Activated CD4-positive, alpha-beta memory T cell treated with anti-CD3 and anti-CD28 coated beads, Interleukin-2, amount 10 ng/mL, durations not matched to agents 7 days and 5 days (primary cell): ENCODE measurements around the gene CFI. TPM values are rescaled to one million over a fixed set of nuclear protein-coding genes. Genes with fewer than 3 reads are reported as not detected.

ENCODE experiments used
- CTCF ChIA-PET: fragments of 350-600 bp; sonication (Branson Sonifier 250); formaldehyde crosslinking; loops from one replicate; lab custom pipeline; 2021; ENCODE audit warnings: antibody characterized with exemption, inconsistent platforms; lab: Charles Lee
- POLR2A ChIA-PET: fragments of 350-600 bp; sonication (Branson Sonifier 250); formaldehyde crosslinking; loops from one replicate; lab custom pipeline; 2021; ENCODE audit warnings: antibody characterized with exemption; lab: Charles Lee
- DNase-seq: peaks from one replicate; pipeline ENCODE4 v3.0.0-alpha.2; 2020
- H3K27ac Mint-ChIP-seq: one replicate; pipeline ENCODE4 v1.8.0; 2021; ENCODE audit warnings: mild to moderate bottlenecking, mixed read lengths
- H3K27me3 Mint-ChIP-seq: one replicate; pipeline ENCODE4 v1.8.0; 2021; ENCODE audit warnings: mixed read lengths
- H3K36me3 Mint-ChIP-seq: one replicate; pipeline ENCODE4 v1.8.0; 2021; ENCODE audit warnings: low read depth, mixed read lengths
- H3K4me1 Mint-ChIP-seq: one replicate; pipeline ENCODE4 v1.8.0; 2021; ENCODE audit warnings: mixed read lengths
- H3K4me3 Mint-ChIP-seq: one replicate; pipeline ENCODE4 v1.8.0; 2021; ENCODE audit warnings: mild to moderate bottlenecking, mixed read lengths
- H3K9me3 Mint-ChIP-seq: one replicate; pipeline ENCODE4 v1.8.0; 2021; ENCODE audit warnings: mixed read lengths
- total RNA-seq, 2 experiments: library from RNA; stranded (reverse); gene quantifications; one replicate each; pipeline ENCODE4 v1.2.3, GENCODE V29; 2021

Gene CFI
- total RNA-seq, result under 1 TPM in 1 of 2 experiments, not detected in 1; 0.35 TPM

- Mint-ChIP-seq H3K27me3 (peaks cover 8% of the 10 kb centered on the region), H3K4me3 (no peak within 1 kb of the TSS), H3K4me1 (no peaks in the 10 kb centered on the region), H3K9me3 (no peaks in the 10 kb centered on the region), H3K27ac (no peak within 1 kb of the TSS), H3K36me3 (no peaks in the 10 kb centered on the region)
- CTCF ChIA-PET, result interaction anchor here (1.5 kb wide), 1 partner anchor 369 kb away, joined by 6 read pairs; the partner anchor contains the start of gene SEC24B
- no peak for DNase-seq
- POLR2A ChIA-PET, result no interaction called here
Observed at GRCh38 chr4:109801895-109802319, at the start of gene CFI. TSS of gene CFI (minus strand) at chr4:109801999. CDS start at chr4:109801971, 28 bp downstream.

DNA sequence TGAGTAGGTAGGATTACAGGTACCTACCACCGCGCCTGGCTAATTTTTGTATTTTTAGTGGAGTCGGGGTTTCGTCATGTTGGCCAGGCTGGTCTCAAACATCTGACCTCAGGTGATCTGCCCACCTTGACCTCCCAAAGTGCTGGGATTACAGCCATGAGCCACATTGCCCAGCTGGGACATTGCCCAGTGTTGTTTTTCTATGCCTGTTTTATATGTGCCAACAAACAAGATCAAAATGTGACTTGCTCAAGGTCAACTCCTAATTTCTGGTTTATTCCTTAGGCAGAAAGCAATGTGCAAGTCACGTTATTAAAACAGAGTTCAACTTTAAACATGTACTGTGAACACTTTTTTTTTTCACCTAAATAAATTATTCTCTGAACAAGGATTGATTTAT lies 48.8 kb upstream of the CFI start:
- Mint-ChIP-seq H3K4me1 (no peaks in the 10 kb centered on the region), H3K9me3 (no peaks in the 10 kb centered on the region), H3K4me3 (no peak overlapping the region), H3K36me3 (no peaks in the 10 kb centered on the region), H3K27ac (no peak overlapping the region), H3K27me3 (no peaks in the 10 kb centered on the region)
- DNase-seq, result no peak
- POLR2A ChIA-PET, result no interaction called here
- CTCF ChIA-PET, result no interaction called here

GRCh38 chr4:109848501-109848900 lies 46.7 kb upstream of the CFI start:
- Mint-ChIP-seq H3K36me3 (no peaks in the 10 kb centered on the region), H3K4me1 (no peaks in the 10 kb centered on the region), H3K9me3 (no peaks in the 10 kb centered on the region), H3K4me3 (no peak overlapping the region), H3K27me3 (no peaks in the 10 kb centered on the region), H3K27ac (no peak overlapping the region)
- no peak for DNase-seq
- CTCF ChIA-PET, result interaction anchor here (0.5 kb wide), 1 partner anchor 13 kb away, joined by 3 read pairs; no protein-coding TSS in a partner anchor
- POLR2A ChIA-PET, result no interaction called here

DNA sequence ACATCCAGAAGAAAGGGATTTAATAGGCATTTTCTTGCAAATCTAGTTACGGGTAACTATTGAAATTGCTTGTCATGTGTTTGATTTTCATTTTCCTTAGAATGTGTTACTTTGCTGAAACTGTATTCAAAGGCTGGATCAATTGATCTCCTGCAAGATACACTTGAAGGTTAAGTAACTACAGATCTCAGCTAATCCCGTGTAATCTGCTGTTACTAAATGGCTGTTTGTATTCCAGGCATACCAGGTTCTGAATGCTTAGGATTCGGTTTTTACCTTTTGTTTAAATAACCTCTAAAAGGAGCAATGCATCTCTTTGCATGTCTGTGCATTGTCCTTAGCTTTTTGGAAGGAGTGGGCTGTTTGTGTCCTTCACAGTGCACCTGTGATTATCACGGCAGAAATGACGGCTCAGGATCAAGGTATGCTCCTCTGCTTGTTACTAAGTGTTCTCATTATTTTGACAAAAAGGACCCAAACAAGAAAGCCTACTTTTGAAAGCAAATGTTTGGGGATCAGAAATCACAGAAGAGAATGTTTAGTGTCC lies 46.2 kb upstream of the CFI start, which contains the start of gene LRIT3:
TSS of gene LRIT3 (plus strand) at position 212 of the 547 bp plus-strand sequence. CDS start at position 307, 95 bp downstream.
- CTCF ChIA-PET, result no interaction called here

DNA sequence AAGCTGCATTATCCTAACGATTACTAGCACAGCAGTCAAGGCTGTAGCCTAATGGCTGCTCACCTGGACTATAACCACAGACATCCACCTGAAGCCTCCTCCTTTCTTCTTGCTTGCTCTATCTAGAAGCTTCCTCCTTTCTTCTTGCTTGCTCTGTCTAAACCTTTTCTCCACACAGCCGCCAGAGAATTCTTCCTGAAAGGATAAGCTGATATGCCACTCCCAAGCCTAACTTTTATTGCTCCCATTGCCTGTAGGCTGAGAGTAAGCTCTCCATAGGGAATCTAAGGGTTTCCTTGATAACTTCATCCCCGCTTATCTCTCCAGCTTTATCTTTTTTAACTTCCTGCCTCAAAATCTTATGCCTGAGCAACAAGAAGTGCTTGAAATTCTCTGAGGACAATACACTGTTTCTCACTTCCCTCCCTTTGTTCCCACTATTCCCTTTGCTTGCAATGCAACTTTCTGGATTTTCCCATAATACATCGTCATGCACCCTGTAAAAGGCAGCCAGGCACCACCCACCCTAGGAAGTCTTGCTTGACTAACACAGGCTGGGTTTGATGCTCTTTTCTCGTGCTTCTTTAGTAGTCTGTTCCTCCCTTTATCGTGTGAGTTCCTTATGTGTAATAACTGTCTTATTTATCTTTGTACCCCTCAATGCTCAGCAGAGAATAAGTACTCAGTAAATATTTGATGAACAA lies 44.7 kb upstream of the CFI start:
- H3K4me1 Mint-ChIP-seq, result no peaks in the 10 kb centered on the region
- no peaks in the 10 kb centered on the region for H3K9me3 Mint-ChIP-seq
- no peaks in the 10 kb centered on the region for H3K36me3 Mint-ChIP-seq
- CTCF ChIA-PET, result no interaction called here
- H3K27me3 Mint-ChIP-seq, result no peaks in the 10 kb centered on the region
- H3K4me3 Mint-ChIP-seq, result no peak overlapping the region
- POLR2A ChIA-PET, result no interaction called here
- DNase-seq, result no peak
- H3K27ac Mint-ChIP-seq, result no peak overlapping the region

More for the DNA sequence above, 46.2 kb upstream of the CFI start, which contains the start of gene LRIT3:
- no peak within 1 kb of the TSS for H3K4me3 Mint-ChIP-seq
- POLR2A ChIA-PET, result no interaction called here
- H3K27me3 Mint-ChIP-seq, result no peaks in the 10 kb centered on the region
- H3K4me1 Mint-ChIP-seq, result no peaks in the 10 kb centered on the region
- no peak within 1 kb of the TSS for H3K27ac Mint-ChIP-seq
- DNase-seq, result no peak
- no peaks in the 10 kb centered on the region for H3K9me3 Mint-ChIP-seq
- no peaks in the 10 kb centered on the region for H3K36me3 Mint-ChIP-seq

- H3K4me3 Mint-ChIP-seq, result no peak overlapping the region
- CTCF ChIA-PET, result no interaction called here
- H3K27ac Mint-ChIP-seq, result no peak overlapping the region
- no peaks in the 10 kb centered on the region for H3K27me3 Mint-ChIP-seq
- POLR2A ChIA-PET, result no interaction called here
- DNase-seq, result no peak
- H3K4me1 Mint-ChIP-seq, result no peaks in the 10 kb centered on the region
- no peaks in the 10 kb centered on the region for H3K9me3 Mint-ChIP-seq
- no peaks in the 10 kb centered on the region for H3K36me3 Mint-ChIP-seq
Observed at GRCh38 chr4:109836985-109837384, 35.2 kb upstream of the CFI start.

DNA sequence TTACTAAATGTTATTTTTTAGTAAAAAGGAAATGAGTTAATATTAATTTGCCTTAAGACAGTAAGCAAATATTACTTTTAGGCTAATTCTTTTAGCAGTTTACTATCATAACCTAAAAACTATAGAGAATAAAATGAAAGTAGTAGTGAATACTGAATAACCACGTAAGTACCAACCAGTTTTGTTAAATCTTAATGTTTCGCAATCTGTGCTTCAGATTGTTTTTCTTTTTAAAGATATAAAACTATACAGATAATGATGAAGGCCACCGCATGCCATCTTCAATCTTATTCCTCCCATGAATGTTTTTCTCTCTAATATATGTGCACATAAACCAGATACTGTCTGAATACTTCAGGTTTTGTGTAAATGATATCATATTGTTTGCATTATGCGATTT lies 32.0 kb upstream of the CFI start:
- DNase-seq, result no peak
- POLR2A ChIA-PET, result no interaction called here
- H3K27ac Mint-ChIP-seq, result no peak overlapping the region
- no peaks in the 10 kb centered on the region for H3K27me3 Mint-ChIP-seq
- H3K36me3 Mint-ChIP-seq, result no peaks in the 10 kb centered on the region
- no peak overlapping the region for H3K4me3 Mint-ChIP-seq
- CTCF ChIA-PET, result no interaction called here
- no peaks in the 10 kb centered on the region for H3K9me3 Mint-ChIP-seq
- no peaks in the 10 kb centered on the region for H3K4me1 Mint-ChIP-seq

GRCh38 chr4:109827672-109828071 lies 25.9 kb upstream of the CFI start, which contains the start of gene RRH:
TSS of gene RRH (plus strand) at chr4:109827972. CDS start at chr4:109828028, 56 bp downstream.
- H3K27ac Mint-ChIP-seq, result no peak within 1 kb of the TSS
- H3K4me1 Mint-ChIP-seq, result peaks cover 4% of the 10 kb centered on the region
- CTCF ChIA-PET, result interaction anchor here (1.4 to 2.9 kb wide), 4 partner anchors 35 to 402 kb away, joined by 3 to 14 read pairs (median 8); partner anchors contain the start of gene SEC24B
- no peak within 1 kb of the TSS for H3K4me3 Mint-ChIP-seq
- H3K27me3 Mint-ChIP-seq, result no peaks in the 10 kb centered on the region
- DNase-seq, result no peak
- no peaks in the 10 kb centered on the region for H3K9me3 Mint-ChIP-seq
- H3K36me3 Mint-ChIP-seq, result peaks cover 22% of the 10 kb centered on the region
- POLR2A ChIA-PET, result interaction anchor here (2.6 kb wide), 1 partner anchor 126 kb away, joined by 6 read pairs; no protein-coding TSS in a partner anchor

DNA sequence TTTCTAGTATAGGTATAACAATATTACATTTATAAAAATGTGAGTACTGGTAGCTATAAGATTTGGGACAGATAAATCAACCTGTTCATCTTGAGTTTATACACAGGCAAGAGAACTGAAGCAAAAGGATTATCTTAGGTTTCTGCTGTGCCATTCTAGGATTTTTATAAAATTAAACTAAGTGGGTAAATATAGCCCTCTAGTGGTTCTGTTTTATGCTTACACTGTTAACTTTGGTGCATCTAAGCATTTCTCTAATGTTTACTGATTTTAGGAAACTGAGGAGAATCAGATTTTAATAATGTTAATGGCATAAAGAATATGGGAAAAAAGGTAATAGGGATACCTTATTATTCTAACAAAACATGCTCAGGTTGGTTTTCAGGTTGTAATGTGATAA lies 24.9 kb upstream of the CFI start:
- DNase-seq, result no peak
- Mint-ChIP-seq H3K27me3 (no peaks in the 10 kb centered on the region), H3K4me1 (peaks cover 5% of the 10 kb centered on the region), H3K36me3 (peaks cover 26% of the 10 kb centered on the region), H3K9me3 (no peaks in the 10 kb centered on the region), H3K27ac (no peak overlapping the region), H3K4me3 (no peak overlapping the region)
- CTCF ChIA-PET, result interaction anchor here (0.6 to 2.9 kb wide), 10 partner anchors 11 to 412 kb away, joined by 3 to 15 read pairs (median 3); partner anchors contain the start of genes CASP6, GAR1 and SEC24B
- POLR2A ChIA-PET, result interaction anchor here (2.6 kb wide), 1 partner anchor 125 kb away, joined by 6 read pairs; no protein-coding TSS in a partner anchor

DNA sequence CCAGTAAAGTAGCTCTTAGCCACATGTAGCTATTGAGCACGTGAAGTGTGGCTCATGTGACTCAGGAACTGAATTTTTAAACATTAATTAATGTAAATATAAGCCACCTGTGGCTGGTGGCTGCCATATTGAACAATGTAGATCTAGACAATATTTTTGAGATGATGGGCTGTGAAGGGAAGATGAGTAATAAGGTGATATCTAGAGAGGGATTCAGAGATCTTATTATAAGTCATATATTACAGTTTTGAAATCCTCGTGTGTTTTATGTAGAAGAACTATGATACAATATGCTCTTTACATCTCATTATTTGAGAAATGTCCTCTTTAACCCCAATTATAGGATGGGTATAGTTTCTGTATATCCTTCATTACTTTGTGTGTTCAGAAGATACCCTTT lies 19.4 kb upstream of the CFI start:
- ChIA-PET CTCF (no interaction called here), POLR2A (interaction anchor here (1.0 kb wide), 1 partner anchor 388 kb away, joined by 3 read pairs; the partner anchor contains the start of gene SEC24B)
- Mint-ChIP-seq H3K27ac (no peak overlapping the region), H3K4me1 (peaks cover 54% of the 10 kb centered on the region), H3K27me3 (no peaks in the 10 kb centered on the region), H3K9me3 (no peaks in the 10 kb centered on the region), H3K4me3 (no peak overlapping the region), H3K36me3 (peaks cover 67% of the 10 kb centered on the region)
- DNase-seq, result no peak

DNA sequence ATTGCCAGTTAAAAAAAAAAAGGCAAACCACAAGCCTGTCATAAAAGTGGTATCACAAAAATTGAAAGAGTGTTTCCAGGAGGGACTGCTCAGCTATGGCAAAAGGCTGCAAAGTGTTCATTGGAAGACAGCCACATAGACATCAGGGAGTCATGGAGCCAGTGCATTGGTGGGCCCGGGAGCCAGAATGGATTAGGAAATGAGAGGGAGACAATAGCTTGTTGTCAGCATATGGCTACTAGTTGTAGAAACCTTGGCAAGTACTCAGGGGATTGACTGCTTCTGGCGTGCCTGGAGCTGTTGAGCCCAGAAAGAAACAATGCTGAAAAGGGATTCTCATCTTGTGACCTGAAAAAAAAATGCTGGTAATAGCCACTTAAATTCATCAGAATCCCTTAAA lies 18.8 kb upstream of the CFI start:
- no peaks in the 10 kb centered on the region for H3K9me3 Mint-ChIP-seq
- no peaks in the 10 kb centered on the region for H3K27me3 Mint-ChIP-seq
- DNase-seq, result no peak
- ChIA-PET CTCF (no interaction called here), POLR2A (interaction anchor here (1.0 kb wide), 1 partner anchor 387 kb away, joined by 3 read pairs; the partner anchor contains the start of gene SEC24B)
- peaks cover 61% of the 10 kb centered on the region for H3K4me1 Mint-ChIP-seq
- peaks cover 71% of the 10 kb centered on the region for H3K36me3 Mint-ChIP-seq
- no peak overlapping the region for H3K27ac Mint-ChIP-seq
- H3K4me3 Mint-ChIP-seq, result no peak overlapping the region

DNA sequence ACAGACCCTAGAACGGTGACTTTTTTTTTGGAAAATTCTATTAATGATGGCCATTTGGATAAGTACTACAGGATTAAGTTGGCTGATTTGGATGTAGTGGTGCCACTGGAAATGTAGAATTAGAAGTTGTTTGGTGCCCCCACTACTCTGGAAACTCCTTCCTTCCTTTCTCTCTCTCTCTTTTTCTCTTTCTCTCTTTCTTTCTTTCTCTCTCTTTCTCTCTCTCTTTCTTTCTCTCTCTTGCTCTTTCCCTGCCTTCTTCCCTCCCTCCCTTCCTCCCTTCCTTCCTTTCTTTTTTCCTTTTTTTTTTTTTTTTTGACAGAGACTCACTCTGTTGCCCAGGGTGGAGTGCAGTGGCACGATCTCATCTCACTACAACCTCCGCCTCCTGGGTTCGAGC lies 16.5 kb upstream of the CFI start:
- peaks cover 63% of the 10 kb centered on the region for H3K36me3 Mint-ChIP-seq
- H3K4me1 Mint-ChIP-seq, result peaks cover 67% of the 10 kb centered on the region
- no peaks in the 10 kb centered on the region for H3K27me3 Mint-ChIP-seq
- H3K27ac Mint-ChIP-seq, result no peak overlapping the region
- ChIA-PET POLR2A (interaction anchor here (4.5 kb wide), 1 partner anchor 259 kb away, joined by 29 read pairs; the partner anchor contains the start of gene MCUB), CTCF (no interaction called here)
- H3K9me3 Mint-ChIP-seq, result no peaks in the 10 kb centered on the region
- DNase-seq, result no peak
- no peak overlapping the region for H3K4me3 Mint-ChIP-seq

DNA sequence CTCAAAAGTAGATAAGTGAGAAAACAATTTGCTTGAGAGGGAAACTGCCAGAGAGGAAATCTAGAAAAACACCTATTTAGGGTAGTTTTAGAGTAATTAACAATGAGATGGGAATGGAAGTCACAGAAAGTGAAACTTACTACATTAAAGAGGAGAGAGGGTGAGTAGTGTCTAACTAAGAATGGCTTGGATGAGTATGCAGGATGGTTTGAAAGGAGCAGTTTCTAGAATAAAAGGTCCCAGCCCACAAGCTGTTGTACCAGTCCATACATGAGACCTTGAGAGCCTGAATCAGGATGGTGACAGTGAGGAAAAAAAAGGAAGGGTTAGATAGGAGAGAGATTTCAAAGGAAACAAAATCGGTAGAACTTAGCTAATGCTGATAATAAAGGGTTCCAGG lies 15.1 kb upstream of the CFI start:
- Mint-ChIP-seq H3K27me3 (no peaks in the 10 kb centered on the region), H3K36me3 (peaks cover 56% of the 10 kb centered on the region), H3K4me3 (peak overlapping the region; percentile 98), H3K27ac (peak overlapping the region; percentile 97), H3K9me3 (no peaks in the 10 kb centered on the region), H3K4me1 (peaks cover 69% of the 10 kb centered on the region)
- DNase-seq, result no peak
- CTCF ChIA-PET, result interaction anchor here (0.9 to 2.9 kb wide), 5 partner anchors 9 to 384 kb away, joined by 3 to 15 read pairs (median 6); partner anchors contain the start of gene SEC24B
- POLR2A ChIA-PET, result interaction anchor here (0.6 to 4.5 kb wide), 6 partner anchors 86 to 384 kb away, joined by 3 to 29 read pairs (median 8); partner anchors contain the start of genes CASP6, MCUB, PLA2G12A and SEC24B
